TTC549 (cell line): Measurements from ENCODE around the gene MED31.
"Not testable (repeated sequence)": the region's sequence is repeated elsewhere in the genome, so short reads cannot be mapped to it uniquely, and the experiment has no call there.

Experiments used
- FAIRE-seq: peaks from 2 replicates; lab custom pipeline; 2012; peaks lifted over from hg19 to GRCh38; lab: Jason Lieb, UNC

The MED31 gene

GRCh38 chr17:6626616-6627015 is 24.8 kb downstream of the MED31 start:
- FAIRE-seq, result no peak

- no peak for FAIRE-seq
Observed at GRCh38 chr17:6623941-6624340, 27.5 kb downstream of the MED31 start.

- FAIRE-seq, result no peak
Observed at GRCh38 chr17:6611231-6611630, 40.2 kb downstream of the MED31 start.

GRCh38 chr17:6610011-6610410 is 41.4 kb downstream of the MED31 start:
- FAIRE-seq, result no peak

GRCh38 chr17:6608321-6608720 is 43.1 kb downstream of the MED31 start:
- no peak for FAIRE-seq

- FAIRE-seq, result no peak
Observed at GRCh38 chr17:6605142-6605541, 46.3 kb downstream of the MED31 start.

- no peak for FAIRE-seq
Observed at GRCh38 chr17:6603744-6604325, 47.6 kb downstream of the MED31 start.

- no peak for FAIRE-seq
Observed at GRCh38 chr17:6602141-6602540, 49.3 kb downstream of the MED31 start.

GRCh38 chr17:6599364-6599763 is 52.0 kb downstream of the MED31 start:
- FAIRE-seq, result no peak

GRCh38 chr17:6597727-6598126 is 53.7 kb downstream of the MED31 start:
- no peak for FAIRE-seq

- no peak for FAIRE-seq
Observed at GRCh38 chr17:6596941-6597340, 54.5 kb downstream of the MED31 start.

- no peak for FAIRE-seq
Observed at GRCh38 chr17:6596511-6596910, 54.9 kb downstream of the MED31 start.

GRCh38 chr17:6596081-6596480 is 55.3 kb downstream of the MED31 start:
- FAIRE-seq, result no peak

- FAIRE-seq, result not testable (repeated sequence)
Observed at GRCh38 chr17:6593371-6593770, 58.0 kb downstream of the MED31 start.
